ENCODE results near the gene FOLR2.

- no peak; the same call in 1 of the 2 replicates for TF ChIP-seq CTCF (IDR thresholded peaks at IDR 0.05)
- no peak for TF ChIP-seq REST (IDR thresholded peaks at IDR 0.05; ENCODE audit: insufficient read depth in 1 of 2, low read depth in 2 of 2, low read length in 1 of 2)
- TF ChIP-seq POLR2AphosphoS5 (IDR thresholded peaks at IDR 0.05; ENCODE audit: low read depth, low read length) = no peak; the same call in 1 of the 2 replicates
- no peak for TF ChIP-seq SIN3A (IDR thresholded peaks at IDR 0.05; ENCODE audit: borderline replicate concordance, insufficient read depth, low read depth, low read length)
- no peak for TF ChIP-seq TCF7L2 (IDR thresholded peaks at IDR 0.05; ENCODE audit: low read depth, low read length)
Observed at GRCh38 chr11:72238492-72239312, 22.1 kb downstream of the FOLR2 start.

All from Panc1 (cell line).